Trophoblast cell (in vitro differentiated cells and primary cell): Measurements from ENCODE around the gene SUPT20H.
A peak's percentile ranks its signal among the peaks of the same experiment; 100 is the strongest.

ENCODE experiments used
- DNase-seq, 2 donors: peaks; one replicate each; pipeline ENCODE4 v3.0.0-alpha.2; 2016
- H2AFZ ChIP-seq: 2 replicates; pipeline ENCODE4 v1.6.1; 2013; ENCODE audit warnings: low read length, moderate library complexity, mild to moderate bottlenecking; ENCODE audit not compliant: insufficient read depth, poor library complexity
- H2AK5ac ChIP-seq: 2 replicates; pipeline ENCODE4 v1.6.1; 2013; ENCODE audit warnings: mild to moderate bottlenecking, low read length
- H2BK120ac ChIP-seq: 2 replicates; pipeline ENCODE4 v1.6.1; 2013; ENCODE audit warnings: low read length, mild to moderate bottlenecking, moderate library complexity; ENCODE audit not compliant: insufficient read depth, poor library complexity
- H2BK12ac ChIP-seq: 2 replicates; pipeline ENCODE4 v1.6.1; 2013; ENCODE audit warnings: mild to moderate bottlenecking, low read length, moderate library complexity
- H2BK5ac ChIP-seq: 2 replicates; pipeline ENCODE4 v1.6.1; 2013; ENCODE audit warnings: low read length, low read depth, moderate library complexity, mild to moderate bottlenecking; ENCODE audit not compliant: poor library complexity
- H3K14ac ChIP-seq: 2 replicates; pipeline ENCODE4 v1.6.1; 2013; ENCODE audit warnings: mild to moderate bottlenecking, low read length
- H3K18ac ChIP-seq: 2 replicates; pipeline ENCODE4 v1.6.1; 2013; ENCODE audit warnings: mild to moderate bottlenecking, low read length
- H3K23ac ChIP-seq: 2 replicates; pipeline ENCODE4 v1.6.1; 2013; ENCODE audit warnings: low read length
- H3K27ac ChIP-seq: 2 replicates; pipeline ENCODE4 v1.5.1; 2013; ENCODE audit warnings: low read depth, mild to moderate bottlenecking, inconsistent platforms, low read length, moderate library complexity
- H3K27me3 ChIP-seq: 2 replicates; pipeline ENCODE4 v1.6.1; 2013; ENCODE audit warnings: inconsistent platforms, mild to moderate bottlenecking, low read length, moderate library complexity; ENCODE audit not compliant: insufficient read depth
- H3K36me3 ChIP-seq, 2 experiments: 1 replicate in 1 of 2; 2 replicates in 1 of 2; pipeline ENCODE4 v1.6.1; 2013; ENCODE audit warnings: low read length in 2 of 2, mild to moderate bottlenecking in 2 of 2, moderate library complexity in 1 of 2; ENCODE audit not compliant: insufficient read depth in 2 of 2, control insufficient read depth in 1 of 2
- H3K4ac ChIP-seq: 2 replicates; pipeline ENCODE4 v1.6.1; 2013; ENCODE audit warnings: low read depth, mild to moderate bottlenecking, low read length, moderate library complexity
- H3K4me1 ChIP-seq, 2 experiments: 1 replicate in 1 of 2; 2 replicates in 1 of 2; pipeline ENCODE4 v1.6.1; 2013; ENCODE audit warnings: low read length in 2 of 2, mild to moderate bottlenecking in 2 of 2, moderate library complexity in 1 of 2; ENCODE audit not compliant: insufficient read depth in 2 of 2, control insufficient read depth in 1 of 2
- H3K4me2 ChIP-seq: 2 replicates; pipeline ENCODE4 v1.6.1; 2013; ENCODE audit warnings: inconsistent platforms, mild to moderate bottlenecking, low read length, moderate library complexity
- H3K4me3 ChIP-seq: 2 replicates; pipeline ENCODE4 v1.5.1; 2013; ENCODE audit warnings: mild to moderate bottlenecking, low read depth, low read length, inconsistent platforms
- H3K79me1 ChIP-seq: one replicate; pipeline ENCODE4 v1.6.1; 2013; ENCODE audit warnings: low read length
- H3K79me2 ChIP-seq: 2 replicates; pipeline ENCODE4 v1.6.1; 2013; ENCODE audit warnings: low read length, mild to moderate bottlenecking; ENCODE audit not compliant: control insufficient read depth, insufficient read depth, poor library complexity
- H3K9ac ChIP-seq: 2 replicates; pipeline ENCODE4 v1.6.1; 2013; ENCODE audit warnings: mild to moderate bottlenecking, low read length
- H3K9me3 ChIP-seq: 2 replicates; pipeline ENCODE4 v1.6.1; 2013; ENCODE audit warnings: low read depth, mild to moderate bottlenecking, control low read depth, inconsistent platforms, low read length; ENCODE audit not compliant: insufficient read depth
- H4K12ac ChIP-seq: 2 replicates; pipeline ENCODE4 v1.6.1; 2013; ENCODE audit warnings: low read depth, mild to moderate bottlenecking, low read length, moderate library complexity
- H4K8ac ChIP-seq: 2 replicates; pipeline ENCODE4 v1.6.1; 2013; ENCODE audit warnings: low read depth, mild to moderate bottlenecking, low read length, moderate library complexity
- H4K91ac ChIP-seq: one replicate; pipeline ENCODE4 v1.6.1; 2013; ENCODE audit warnings: low read depth, mild to moderate bottlenecking, low read length, moderate library complexity
- WGBS: extraction: QIAGEN DNeasy Blood & Tissue Kit; methylation state at CpG from one replicate; pipeline ENCODE4 v1.1.7; 2013; ENCODE audit warnings: missing lambda C conversion rate; ENCODE audit not compliant: insufficient read length, insufficient coverage; ENCODE audit errors: extremely low coverage; 5-methylcytosine and 5-hydroxymethylcytosine counted together

The SUPT20H gene

GRCh38 chr13:36992362-36992761 lies 67.1 kb downstream of the SUPT20H start:
- Histone ChIP-seq H3K79me2 (no peaks in the 10 kb centered on the region), H2AK5ac (no peak overlapping the region), H2AFZ (no peak overlapping the region), H3K4ac (no peak overlapping the region), H3K79me1 (no peaks in the 10 kb centered on the region), H3K4me2 (no peak overlapping the region), H2BK12ac (no peak overlapping the region), H2BK120ac (no peak overlapping the region), H3K27me3 (no peaks in the 10 kb centered on the region), H3K18ac (no peak overlapping the region), H4K91ac (no peak overlapping the region), H3K4me1 (peaks cover 0 to 2% of the 10 kb centered on the region in 2 experiments), H3K9me3 (no peaks in the 10 kb centered on the region), H2BK5ac (no peak overlapping the region), H3K14ac (no peak overlapping the region), H3K23ac (no peak overlapping the region), H3K36me3 (peaks cover 21 to 42% of the 10 kb centered on the region in 2 experiments), H4K12ac (no peak overlapping the region), H3K27ac (no peak overlapping the region), H3K9ac (no peak overlapping the region), H3K4me3 (no peak overlapping the region), H4K8ac (no peak overlapping the region)
- no CpG with 5 or more reads among the region's 4 CpGs for WGBS
- peak in 1 of 2 donors; percentile 10 for DNase-seq

- no peaks in the 10 kb centered on the region for H3K9me3 ChIP-seq
- H3K14ac ChIP-seq = no peak overlapping the region
- H3K23ac ChIP-seq = no peak overlapping the region
- H3K4me3 ChIP-seq = no peak overlapping the region
- H3K79me2 ChIP-seq = no peaks in the 10 kb centered on the region
- WGBS = no CpG with 5 or more reads among the region's 2 CpGs
- no peaks in the 10 kb centered on the region for H3K27me3 ChIP-seq
- no peak overlapping the region for H2BK120ac ChIP-seq
- H2BK12ac ChIP-seq = no peak overlapping the region
- H2AK5ac ChIP-seq = no peak overlapping the region
- no peak overlapping the region for H4K91ac ChIP-seq
- no peak overlapping the region for H4K8ac ChIP-seq
- H3K4me1 ChIP-seq = no peaks in the 10 kb centered on the region
- no peak overlapping the region for H3K27ac ChIP-seq
- H3K79me1 ChIP-seq = no peaks in the 10 kb centered on the region
- no peak overlapping the region for H3K18ac ChIP-seq
- H2AFZ ChIP-seq = no peak overlapping the region
- H3K4me2 ChIP-seq = no peak overlapping the region
- peak; percentile 9 to 67 for DNase-seq
- H2BK5ac ChIP-seq = no peak overlapping the region
- no peak overlapping the region for H4K12ac ChIP-seq
- no peak overlapping the region for H3K4ac ChIP-seq
- H3K36me3 ChIP-seq = peaks cover 17 to 40% of the 10 kb centered on the region in 2 experiments
- H3K9ac ChIP-seq = no peak overlapping the region
Observed at GRCh38 chr13:36986462-36987240, 72.8 kb downstream of the SUPT20H start.

GRCh38 chr13:36981156-36981743 lies 78.2 kb downstream of the SUPT20H start:
- no peaks in the 10 kb centered on the region for H3K79me2 ChIP-seq
- H4K12ac ChIP-seq = no peak overlapping the region
- no peaks in the 10 kb centered on the region for H3K27me3 ChIP-seq
- no peak overlapping the region for H3K4me3 ChIP-seq
- no peak overlapping the region for H4K91ac ChIP-seq
- DNase-seq = peak in 1 of 2 donors; percentile 71
- no peak overlapping the region for H3K18ac ChIP-seq
- H2BK12ac ChIP-seq = no peak overlapping the region
- H3K79me1 ChIP-seq = peaks cover 2% of the 10 kb centered on the region
- H2AFZ ChIP-seq = no peak overlapping the region
- H3K4me1 ChIP-seq = peaks cover 0 to 1% of the 10 kb centered on the region in 2 experiments
- H3K9me3 ChIP-seq = no peaks in the 10 kb centered on the region
- no peak overlapping the region for H2BK120ac ChIP-seq
- H3K27ac ChIP-seq = no peak overlapping the region
- H3K4ac ChIP-seq = no peak overlapping the region
- no peak overlapping the region for H3K9ac ChIP-seq
- no peak overlapping the region for H4K8ac ChIP-seq
- H2BK5ac ChIP-seq = no peak overlapping the region
- H3K4me2 ChIP-seq = no peak overlapping the region
- no peak overlapping the region for H3K23ac ChIP-seq
- H2AK5ac ChIP-seq = no peak overlapping the region
- no CpG with 5 or more reads among the region's 6 CpGs for WGBS
- peaks cover 16 to 18% of the 10 kb centered on the region in 2 experiments for H3K36me3 ChIP-seq
- no peak overlapping the region for H3K14ac ChIP-seq

GRCh38 chr13:36979361-36980050 lies 80.0 kb downstream of the SUPT20H start:
- Histone ChIP-seq H4K8ac (no peak overlapping the region), H2AK5ac (no peak overlapping the region), H3K9ac (no peak overlapping the region), H3K14ac (no peak overlapping the region), H3K79me2 (no peaks in the 10 kb centered on the region), H3K23ac (no peak overlapping the region), H2AFZ (no peak overlapping the region), H3K27me3 (no peaks in the 10 kb centered on the region), H3K4me1 (peaks cover 0 to 1% of the 10 kb centered on the region in 2 experiments), H2BK120ac (no peak overlapping the region), H3K79me1 (peaks cover 2% of the 10 kb centered on the region), H4K91ac (no peak overlapping the region), H3K36me3 (peaks cover 18 to 22% of the 10 kb centered on the region in 2 experiments), H3K4me3 (no peak overlapping the region), H3K18ac (no peak overlapping the region), H3K9me3 (peaks cover 2% of the 10 kb centered on the region), H2BK12ac (peak overlapping the region; percentile 6), H2BK5ac (no peak overlapping the region), H4K12ac (no peak overlapping the region), H3K4ac (no peak overlapping the region), H3K4me2 (no peak overlapping the region), H3K27ac (no peak overlapping the region)
- DNase-seq = no peak
- no CpG with 5 or more reads among the region's 7 CpGs for WGBS
